NCI-H526 treated with DMSO at 0.1 percent for 48 hours (cell line): ENCODE measurements around the gene DYNLL2.
"Not testable (repeated sequence)": the region's sequence is repeated elsewhere in the genome, so short reads cannot be mapped to it uniquely, and the experiment has no call there.

Experiments used
- DNase-seq: peaks from one replicate; lab custom pipeline; 2025; lab: John Stamatoyannopoulos, UW

The DYNLL2 gene

GRCh38 chr17:58101898-58102297 lies 18.7 kb downstream of the DYNLL2 start:
- DNase-seq: not testable (repeated sequence)

- no peak for DNase-seq
Measured at GRCh38 chr17:58105093-58105492, 21.9 kb downstream of the DYNLL2 start.

GRCh38 chr17:58107306-58107705 lies 24.1 kb downstream of the DYNLL2 start:
- no peak for DNase-seq

GRCh38 chr17:58109197-58109596 lies 26.0 kb downstream of the DYNLL2 start:
- no peak for DNase-seq

- DNase-seq: no peak
Measured at GRCh38 chr17:58110012-58110411, 26.8 kb downstream of the DYNLL2 start.

GRCh38 chr17:58111676-58112075 lies 28.5 kb downstream of the DYNLL2 start:
- DNase-seq: no peak

GRCh38 chr17:58112970-58113631 lies 29.9 kb downstream of the DYNLL2 start:
- peak; percentile 46 for DNase-seq

GRCh38 chr17:58113947-58114346 lies 30.7 kb downstream of the DYNLL2 start:
- DNase-seq: no peak

- no peak for DNase-seq
Measured at GRCh38 chr17:58117382-58117781, 34.2 kb downstream of the DYNLL2 start.

GRCh38 chr17:58119491-58119890 lies 36.3 kb downstream of the DYNLL2 start:
- no peak for DNase-seq

- no peak for DNase-seq
Measured at GRCh38 chr17:58120195-58120822, 37.1 kb downstream of the DYNLL2 start.

- peak; percentile 10 for DNase-seq
Measured at GRCh38 chr17:58121925-58122324, 38.7 kb downstream of the DYNLL2 start.

GRCh38 chr17:58127846-58128245 lies 44.6 kb downstream of the DYNLL2 start:
- no peak for DNase-seq

GRCh38 chr17:58132697-58133096 lies 49.5 kb downstream of the DYNLL2 start:
- not testable (repeated sequence) for DNase-seq

GRCh38 chr17:58136669-58137279 lies 53.6 kb downstream of the DYNLL2 start:
- no peak for DNase-seq

- no peak for DNase-seq
Measured at GRCh38 chr17:58141505-58141904, 58.3 kb downstream of the DYNLL2 start.

GRCh38 chr17:58143335-58143734 lies 60.1 kb downstream of the DYNLL2 start:
- not testable (repeated sequence) for DNase-seq

- no peak for DNase-seq
Measured at GRCh38 chr17:58144801-58145200, 61.6 kb downstream of the DYNLL2 start.
